GM10266 (cell line): ENCODE results near the gene CFP.

ENCODE experiments used
- DNase-seq: peaks from one replicate; pipeline ENCODE4 v3.0.0; 2012; ENCODE audit errors: extremely low spot score
- CTCF ChIP-seq: IDR thresholded peaks from 2 replicates; pipeline ENCODE4 v1.5.1; 2012; ENCODE audit warnings: mild to moderate bottlenecking, low read depth; ENCODE audit not compliant: control insufficient read depth, insufficient read depth; ENCODE audit errors: missing control alignments

The CFP gene

GRCh38 chrX:47574547-47575301 is 55.0 kb downstream of the CFP start:
- no peak for TF ChIP-seq CTCF
- no peak for DNase-seq

- no peak for DNase-seq
- TF ChIP-seq CTCF, result no peak
Measured at GRCh38 chrX:47574076-47574546, 55.6 kb downstream of the CFP start.

GRCh38 chrX:47573341-47574075 is 56.2 kb downstream of the CFP start:
- DNase-seq, result no peak
- no peak for TF ChIP-seq CTCF
